Frontal cortex (tissue), 4 donors: ENCODE data around the gene FOSL2. TPM values are rescaled to one million over a fixed set of nuclear protein-coding genes. Genes with fewer than 3 reads are reported as not detected.

Experiments
- DNase-seq, 2 donors: peaks; one replicate each; pipeline ENCODE4 v3.0.0; 2012; ENCODE audit warnings: low spot score in 2 of 2
- FAIRE-seq: peaks from 2 replicates; lab custom pipeline; 2012; peaks lifted over from hg19 to GRCh38; lab: Jason Lieb, UNC
- total RNA-seq: library from RNA; depleted of rRNA; stranded (reverse); fragments of >200 nt; gene quantifications from one replicate; pipeline ENCODE4 v1.2.3, GENCODE V29; 2014
- donor health status: control.
- donor health status: control.
- donor health status: control.

Gene FOSL2
- total RNA-seq, 1 donor from 2014 or later, result 20.0 TPM

- no peak for DNase-seq
- FAIRE-seq, result no peak
These were observed 32.8 kb downstream of the FOSL2 start for GRCh38 chr2:28425464-28425835.

DNA sequence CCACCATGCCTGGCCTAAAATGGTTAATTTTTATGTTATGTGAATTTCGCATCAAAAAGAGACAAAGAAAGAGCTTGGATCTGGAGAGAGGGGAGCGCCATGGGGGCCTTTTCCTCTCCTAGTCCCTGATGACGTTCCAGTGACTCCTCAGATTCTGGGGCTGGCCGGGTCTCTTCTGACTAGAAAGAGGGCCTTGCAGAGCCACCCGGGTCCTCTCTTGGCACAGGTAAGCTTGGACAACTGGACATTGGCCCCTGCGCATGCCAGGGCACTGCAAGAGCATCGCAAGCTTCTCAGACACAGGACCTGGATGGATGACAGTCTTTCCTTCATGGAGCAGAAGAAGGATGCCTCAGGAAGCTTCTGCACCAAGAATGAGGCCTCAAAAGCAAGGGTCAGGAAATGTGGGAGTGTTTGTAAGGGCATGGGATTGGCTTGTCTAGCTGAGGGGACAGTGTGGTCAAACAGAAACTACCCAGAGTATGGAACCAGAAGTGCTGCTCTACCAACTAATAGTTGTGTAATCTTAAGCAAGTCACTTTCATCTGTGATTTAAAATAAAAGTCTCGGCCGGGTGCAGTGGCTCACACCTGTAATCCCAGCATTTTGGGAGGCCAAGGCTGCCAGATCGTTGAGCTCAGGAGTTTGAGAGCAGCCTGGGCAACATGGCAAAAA, 35.2 kb downstream of the FOSL2 start:
- DNase-seq (no peak), FAIRE-seq (no peak)

DNA sequence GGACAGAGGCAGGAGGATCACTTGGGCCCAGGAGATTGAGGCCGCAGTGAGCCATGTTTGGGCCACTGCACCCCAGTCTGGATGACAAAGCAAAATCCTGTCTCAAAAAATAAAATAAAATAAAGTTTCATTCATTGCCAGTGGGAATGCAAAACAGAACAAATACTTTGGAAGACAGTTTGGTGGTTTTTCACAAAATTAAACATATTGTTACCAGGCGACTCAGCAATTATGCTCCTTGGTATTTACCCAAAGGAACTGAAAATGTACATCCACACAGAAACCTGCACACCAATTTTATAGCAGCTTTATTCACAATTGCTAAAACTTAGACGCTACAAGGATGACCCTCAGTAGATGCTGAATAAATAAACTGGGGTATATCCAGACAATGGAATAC, 35.8 kb downstream of the FOSL2 start:
- FAIRE-seq, result no peak
- DNase-seq, result no peak

GRCh38 chr2:28429636-28430376, 37.1 kb downstream of the FOSL2 start:
- DNase-seq (no peak), FAIRE-seq (no peak)

- FAIRE-seq (no peak), DNase-seq (no peak)
These were observed 37.7 kb downstream of the FOSL2 start for GRCh38 chr2:28430377-28430765.

DNA sequence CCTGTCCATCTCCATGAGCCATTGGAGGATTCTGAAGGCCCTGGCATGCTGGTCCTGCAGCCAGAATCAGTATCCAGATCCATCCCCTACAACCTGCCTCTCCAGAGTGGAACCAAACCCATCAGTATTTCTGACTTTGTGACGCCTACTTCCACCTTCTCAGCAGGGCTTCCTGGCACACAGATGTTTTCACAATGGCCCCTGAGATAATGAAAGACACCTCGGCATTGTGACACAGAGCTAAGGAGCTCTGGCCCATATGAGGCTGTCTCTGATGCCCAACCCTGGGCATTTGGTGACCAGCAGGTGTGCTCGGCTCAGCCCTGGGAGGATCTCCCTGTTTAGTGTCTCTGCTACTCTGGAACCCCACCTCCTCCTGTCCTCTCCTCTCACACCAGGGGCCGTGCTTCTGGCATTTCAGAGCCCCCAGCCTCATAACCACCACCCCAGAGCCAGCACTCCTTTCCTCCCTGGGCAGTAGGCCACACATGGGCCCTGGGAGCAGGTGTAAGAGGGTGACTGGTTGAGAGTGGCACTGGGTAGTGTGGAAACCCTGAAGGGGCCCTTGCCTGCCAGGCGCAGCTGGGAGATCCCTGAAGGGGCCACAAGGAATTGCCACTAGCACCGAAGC, 38.2 kb downstream of the FOSL2 start:
- FAIRE-seq, result no peak

GRCh38 chr2:28431741-28432140, 39.1 kb downstream of the FOSL2 start:
- DNase-seq (no peak), FAIRE-seq (no peak)

More for the DNA sequence above, 38.2 kb downstream of the FOSL2 start:
- DNase-seq, result no peak

DNA sequence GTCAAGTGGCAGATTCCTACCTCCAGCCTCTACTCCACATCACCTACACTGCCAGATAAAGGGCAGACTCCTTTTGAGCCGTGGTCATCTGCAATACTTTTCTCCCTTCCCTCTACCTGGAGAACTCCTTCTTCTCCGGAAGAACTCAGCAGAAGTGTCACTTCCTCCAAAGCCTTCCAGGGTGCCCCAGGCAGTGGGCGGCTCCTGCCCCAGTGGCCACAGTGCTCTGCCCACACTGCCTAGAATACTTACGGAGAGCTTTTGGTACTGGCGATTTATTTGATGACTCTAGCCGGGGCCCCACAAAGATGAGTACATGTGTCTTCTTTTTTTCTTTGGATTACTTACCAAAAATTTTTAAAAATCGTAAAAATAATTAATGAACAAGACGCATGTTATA, 39.7 kb downstream of the FOSL2 start:
- DNase-seq (no peak), FAIRE-seq (no peak)

DNA sequence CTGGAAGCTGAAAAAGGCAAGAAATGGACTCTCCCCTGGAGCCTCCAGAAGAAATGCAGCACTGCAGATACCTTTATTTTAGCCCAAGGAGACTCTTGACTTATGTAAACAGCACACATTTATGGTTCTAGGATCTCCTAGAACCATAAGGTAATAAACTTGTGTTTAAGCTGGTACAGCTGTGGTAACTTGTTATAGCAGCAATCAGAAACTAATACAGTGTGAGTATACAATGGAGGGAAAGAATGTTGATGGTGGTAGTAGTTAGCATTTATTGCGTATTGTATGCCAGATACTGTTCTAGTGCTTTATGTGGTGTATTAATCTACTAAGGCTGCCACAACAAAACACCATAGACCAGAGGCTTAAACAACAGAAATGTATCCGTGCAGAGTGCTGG, 40.6 kb downstream of the FOSL2 start:
- no peak for FAIRE-seq
- DNase-seq, result no peak

DNA sequence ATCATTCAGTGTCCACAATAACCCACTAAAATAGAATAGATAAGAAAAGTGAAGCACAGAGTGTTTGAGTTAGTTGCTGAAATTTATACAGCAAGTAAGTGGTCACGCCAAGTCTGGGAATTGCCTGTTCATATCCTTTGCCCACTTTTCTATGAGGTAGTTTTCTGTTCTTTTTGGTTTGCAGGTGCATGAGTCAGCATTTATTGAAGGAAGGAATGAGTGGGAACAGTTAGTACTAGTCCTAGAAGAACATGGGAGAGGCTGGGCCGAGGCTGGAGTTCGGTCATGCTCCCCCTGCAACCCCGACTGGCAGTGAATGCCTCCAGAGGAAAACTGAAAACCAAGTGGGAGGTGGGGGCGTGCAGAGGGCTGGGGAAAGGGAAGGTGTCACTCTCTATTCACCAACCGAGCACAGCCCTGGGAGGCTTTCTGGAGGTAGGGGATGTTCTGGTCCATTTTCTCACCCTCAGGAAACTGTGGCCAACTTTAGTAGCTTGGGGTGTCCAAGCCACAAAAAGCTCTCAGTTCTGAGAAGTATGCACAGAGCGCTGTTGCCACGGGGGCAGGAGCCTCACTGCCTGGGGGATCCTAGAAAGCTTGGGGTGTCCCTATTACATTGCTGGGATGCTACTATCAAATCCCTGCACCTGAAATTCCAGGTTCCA, 41.4 kb downstream of the FOSL2 start:
- DNase-seq (no peak), FAIRE-seq (no peak)

- DNase-seq (no peak), FAIRE-seq (no peak)
These were observed 41.9 kb downstream of the FOSL2 start for GRCh38 chr2:28434600-28434989.

DNA sequence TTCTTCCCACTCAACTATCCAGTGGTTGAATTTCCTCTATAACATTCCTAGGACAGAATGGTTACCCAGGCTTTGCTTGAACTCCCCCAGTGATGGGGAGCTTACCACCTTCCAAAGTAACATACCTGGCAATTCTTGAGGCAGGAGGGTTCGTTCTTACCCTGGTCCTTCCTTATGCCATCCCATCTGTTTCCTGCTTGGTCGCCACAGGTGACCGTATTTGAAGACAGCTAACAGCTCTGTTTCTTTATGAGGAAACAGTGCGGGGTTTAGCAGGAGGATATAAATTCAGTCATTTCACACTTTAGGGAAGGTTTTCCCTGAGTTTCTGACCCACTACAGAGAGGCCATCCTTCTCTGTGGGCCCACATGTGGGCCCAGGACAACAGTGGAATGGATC, 42.6 kb downstream of the FOSL2 start:
- no peak for FAIRE-seq

GRCh38 chr2:28435814-28436351, 43.2 kb downstream of the FOSL2 start:
- FAIRE-seq, result no peak

More for the DNA sequence above, 42.6 kb downstream of the FOSL2 start:
- no peak for DNase-seq

GRCh38 chr2:28436525-28437051, 43.9 kb downstream of the FOSL2 start:
- no peak for FAIRE-seq
- no peak for DNase-seq

More at GRCh38 chr2:28435814-28436351, 43.2 kb downstream of the FOSL2 start:
- no peak for DNase-seq

DNA sequence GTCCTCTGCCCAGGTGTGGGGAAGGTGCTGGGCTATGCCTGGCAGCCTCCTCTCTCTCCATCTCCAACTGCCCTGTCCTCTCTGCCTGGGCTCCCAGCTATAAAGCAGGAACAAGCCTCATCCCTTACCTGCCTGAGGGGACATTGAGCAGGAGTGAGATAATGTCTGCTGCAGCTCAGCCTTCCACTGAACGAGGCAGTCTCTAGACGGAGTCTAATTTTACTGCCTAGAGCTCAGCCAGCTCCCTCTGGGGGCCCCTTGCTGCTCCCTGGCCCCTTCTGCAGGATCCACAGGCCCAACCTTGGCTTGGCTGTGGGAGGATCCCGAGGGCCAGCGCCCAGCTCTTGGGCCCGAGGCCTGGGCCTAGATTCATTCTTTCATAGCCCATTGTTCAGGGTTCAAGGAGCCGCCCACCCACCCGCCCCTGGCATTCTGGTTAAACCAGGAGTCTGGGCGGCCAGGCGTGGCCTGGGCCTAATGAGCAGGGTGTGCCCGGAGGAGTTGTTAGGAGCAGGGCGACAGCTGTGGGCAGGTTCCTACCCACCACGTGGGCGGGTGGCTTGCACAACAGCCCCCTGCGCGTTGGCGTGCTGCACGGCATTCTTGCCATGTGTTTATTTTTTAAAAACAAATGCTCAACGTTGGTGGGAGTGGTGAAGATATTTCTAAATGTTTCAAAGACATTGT, 44.6 kb downstream of the FOSL2 start:
- FAIRE-seq, result no peak
- peak in 1 of 2 donors; percentile 27 for DNase-seq

DNA sequence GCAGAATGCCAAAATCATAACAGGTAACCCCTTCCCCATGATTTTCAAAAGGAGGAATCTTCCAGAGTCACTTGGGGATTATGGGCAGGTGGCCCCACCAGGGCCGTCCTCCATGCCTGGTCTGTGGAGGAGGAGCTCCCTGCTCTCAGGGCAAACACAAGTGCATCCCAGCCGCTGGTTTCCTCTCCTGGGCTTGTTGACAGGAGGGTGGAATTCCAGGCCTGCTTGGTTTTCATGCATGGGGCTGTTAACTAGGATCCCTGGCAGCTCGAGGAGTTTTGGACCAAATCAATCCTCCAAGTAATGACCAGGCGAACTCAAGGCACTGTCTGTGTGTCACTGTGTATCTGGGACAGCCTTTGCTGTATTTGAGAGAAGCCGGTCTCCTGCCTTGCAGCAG, 45.3 kb downstream of the FOSL2 start:
- DNase-seq (no peak), FAIRE-seq (no peak)

- FAIRE-seq (no peak), DNase-seq (no peak)
These were observed 45.9 kb downstream of the FOSL2 start for GRCh38 chr2:28438532-28439063.

GRCh38 chr2:28439127-28439526, 46.5 kb downstream of the FOSL2 start:
- FAIRE-seq, result no peak
- no peak for DNase-seq

DNA sequence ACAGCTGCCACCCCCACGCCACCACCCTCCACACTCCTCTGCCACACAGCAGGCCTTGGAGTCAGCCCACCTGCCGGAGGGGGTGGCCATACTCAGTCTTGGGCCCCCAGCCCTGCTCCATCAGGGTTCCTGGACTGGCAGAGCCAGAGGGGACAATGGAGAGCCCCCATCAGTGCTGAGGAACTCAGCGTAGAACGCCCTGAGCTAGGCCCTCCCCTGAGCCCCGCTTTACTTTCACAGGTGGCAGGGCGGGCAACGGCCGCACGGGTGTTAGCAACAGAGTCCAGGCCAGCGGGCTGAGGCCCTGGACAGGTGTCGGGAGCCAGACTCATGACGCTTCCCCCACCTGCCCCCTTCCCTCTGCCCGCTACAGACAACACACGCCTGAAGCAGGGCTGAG, 47.1 kb downstream of the FOSL2 start:
- no peak for FAIRE-seq
- DNase-seq, result no peak
